GM18502 (cell line): ENCODE measurements around the gene P4HTM.
A peak's percentile ranks its signal among the peaks of the same experiment; 100 is the strongest.

Experiments
- ATAC-seq: cut with Tn5 transposase; IDR thresholded peaks from one replicate; pipeline ENCODE4 v1.9.1; 2021; ENCODE audit warnings: mild to moderate bottlenecking; ENCODE audit not compliant: unreplicated experiment, poor library complexity

Gene P4HTM, protein sequence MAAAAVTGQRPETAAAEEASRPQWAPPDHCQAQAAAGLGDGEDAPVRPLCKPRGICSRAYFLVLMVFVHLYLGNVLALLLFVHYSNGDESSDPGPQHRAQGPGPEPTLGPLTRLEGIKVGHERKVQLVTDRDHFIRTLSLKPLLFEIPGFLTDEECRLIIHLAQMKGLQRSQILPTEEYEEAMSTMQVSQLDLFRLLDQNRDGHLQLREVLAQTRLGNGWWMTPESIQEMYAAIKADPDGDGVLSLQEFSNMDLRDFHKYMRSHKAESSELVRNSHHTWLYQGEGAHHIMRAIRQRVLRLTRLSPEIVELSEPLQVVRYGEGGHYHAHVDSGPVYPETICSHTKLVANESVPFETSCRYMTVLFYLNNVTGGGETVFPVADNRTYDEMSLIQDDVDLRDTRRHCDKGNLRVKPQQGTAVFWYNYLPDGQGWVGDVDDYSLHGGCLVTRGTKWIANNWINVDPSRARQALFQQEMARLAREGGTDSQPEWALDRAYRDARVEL

DNA sequence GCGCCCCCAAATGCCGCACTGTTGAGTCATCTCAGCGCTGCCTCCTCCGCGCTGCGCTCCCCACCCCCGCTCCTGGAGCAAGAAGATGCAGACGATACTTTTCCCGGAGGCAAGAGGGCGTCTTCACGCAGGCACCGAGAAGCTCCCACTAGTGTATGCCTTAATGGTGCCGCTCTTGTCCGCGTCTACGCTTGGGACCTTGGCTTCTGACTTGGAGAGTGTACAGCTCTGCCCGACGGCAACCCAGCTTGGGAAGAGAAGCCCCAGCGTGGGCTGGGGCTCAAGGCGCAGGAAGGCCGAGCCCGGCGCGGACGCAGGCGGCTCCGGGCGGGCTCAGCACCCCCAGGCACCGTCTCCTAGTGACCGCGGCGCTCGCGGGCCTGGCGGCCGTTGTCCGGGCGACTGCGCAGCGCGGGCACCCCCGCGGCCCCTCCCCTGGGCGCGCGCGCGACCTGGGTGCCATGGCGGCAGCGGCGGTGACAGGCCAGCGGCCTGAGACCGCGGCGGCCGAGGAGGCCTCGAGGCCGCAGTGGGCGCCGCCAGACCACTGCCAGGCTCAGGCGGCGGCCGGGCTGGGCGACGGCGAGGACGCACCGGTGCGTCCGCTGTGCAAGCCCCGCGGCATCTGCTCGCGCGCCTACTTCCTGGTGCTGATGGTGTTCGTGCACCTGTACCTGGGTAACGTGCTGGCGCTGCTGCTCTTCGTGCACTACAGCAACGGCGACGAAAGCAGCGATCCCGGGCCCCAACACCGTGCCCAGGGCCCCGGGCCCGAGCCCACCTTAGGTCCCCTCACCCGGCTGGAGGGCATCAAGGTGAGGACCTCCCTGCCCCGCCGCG, at the start of gene P4HTM:
TSS of gene P4HTM (plus strand) at position 446 of the 840 bp plus-strand sequence. CDS start at position 462, 16 bp downstream.
- peak; percentile 56 for ATAC-seq

DNA sequence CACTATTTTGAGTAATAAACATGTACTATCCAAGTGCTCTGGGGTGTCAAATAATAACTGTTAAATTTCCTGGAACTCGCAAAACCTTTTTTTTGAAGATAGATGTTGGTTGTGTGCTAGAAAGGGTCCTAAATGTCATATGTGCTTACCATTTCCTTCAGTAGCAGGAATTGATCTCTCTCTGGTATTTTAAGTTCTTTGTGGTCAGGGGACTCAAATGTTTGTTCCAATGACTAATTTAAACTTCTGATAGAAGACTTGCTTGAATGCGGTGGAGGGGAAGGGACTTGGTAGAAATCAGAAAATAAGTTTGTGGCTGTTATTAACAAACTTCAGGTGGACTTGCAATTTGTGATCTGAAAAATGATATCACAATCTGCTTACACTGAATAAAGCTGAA, 44.6 kb upstream of the P4HTM start:
- ATAC-seq, result no peak

DNA sequence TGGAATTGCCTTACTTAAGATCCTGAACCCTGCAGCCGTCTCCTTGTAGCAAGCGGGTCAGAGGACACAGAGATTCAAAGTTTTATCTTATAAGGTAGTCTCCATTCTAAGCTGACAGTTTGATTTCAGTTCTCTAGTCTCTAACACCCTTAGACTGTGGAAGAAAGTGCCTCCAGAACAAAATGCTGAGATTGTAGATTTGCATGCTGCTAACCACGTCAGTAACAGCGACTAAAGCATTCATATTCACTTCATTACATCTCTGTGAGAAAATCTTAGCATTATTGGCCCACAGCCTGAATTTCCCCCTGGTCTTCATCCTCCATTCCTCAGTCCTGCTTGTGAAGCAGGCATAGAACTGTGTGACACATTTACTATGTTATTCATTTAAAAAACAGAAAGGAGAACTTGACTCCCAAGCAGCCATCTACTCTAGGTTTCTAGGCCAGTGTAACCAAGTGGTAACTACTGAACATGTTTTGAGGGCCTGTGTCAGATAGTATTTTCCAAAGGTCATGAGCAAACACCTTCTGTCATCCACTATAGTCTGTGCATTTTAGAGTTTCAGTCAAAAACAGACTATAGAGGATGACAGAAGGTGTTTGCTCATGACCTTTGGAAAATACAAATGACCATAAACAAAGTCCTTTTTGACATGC, 44.0 kb upstream of the P4HTM start:
- ATAC-seq, result no peak

DNA sequence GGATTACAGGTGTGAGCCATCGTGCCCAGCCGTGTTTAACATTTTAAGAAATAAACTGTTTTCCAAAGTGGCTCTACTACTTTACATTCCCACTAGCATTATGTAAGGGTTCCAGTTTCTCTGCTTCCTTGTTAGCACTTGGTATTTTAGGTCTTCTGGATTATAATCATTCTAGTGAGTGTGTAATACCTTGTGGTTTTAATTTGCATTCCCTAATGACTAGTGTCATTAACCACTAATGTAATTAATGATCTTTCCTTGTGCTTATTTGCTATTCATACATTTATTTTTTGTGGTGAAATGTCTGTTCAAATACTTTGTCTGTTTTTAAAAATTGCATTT, 40.7 kb upstream of the P4HTM start:
- ATAC-seq, result no peak

DNA sequence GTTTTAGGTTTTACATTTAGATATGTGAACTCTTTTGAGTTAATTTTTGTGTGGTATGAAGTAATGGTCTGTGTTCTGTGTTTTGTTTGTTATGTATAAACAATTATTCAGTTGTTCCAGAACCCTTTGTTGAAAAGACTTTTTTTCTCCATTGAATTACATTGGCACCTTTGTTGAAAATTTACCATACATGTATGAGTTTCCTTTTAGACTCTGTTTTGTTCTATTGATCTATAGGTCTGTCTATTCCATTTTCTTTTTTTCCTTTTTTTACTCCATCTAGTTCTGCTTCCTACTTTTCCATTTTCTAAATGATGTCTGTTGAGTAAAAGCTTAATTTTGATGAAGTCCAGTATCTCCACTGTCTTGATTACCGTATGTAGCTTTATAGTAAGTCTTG, 40.0 kb upstream of the P4HTM start:
- no peak for ATAC-seq

DNA sequence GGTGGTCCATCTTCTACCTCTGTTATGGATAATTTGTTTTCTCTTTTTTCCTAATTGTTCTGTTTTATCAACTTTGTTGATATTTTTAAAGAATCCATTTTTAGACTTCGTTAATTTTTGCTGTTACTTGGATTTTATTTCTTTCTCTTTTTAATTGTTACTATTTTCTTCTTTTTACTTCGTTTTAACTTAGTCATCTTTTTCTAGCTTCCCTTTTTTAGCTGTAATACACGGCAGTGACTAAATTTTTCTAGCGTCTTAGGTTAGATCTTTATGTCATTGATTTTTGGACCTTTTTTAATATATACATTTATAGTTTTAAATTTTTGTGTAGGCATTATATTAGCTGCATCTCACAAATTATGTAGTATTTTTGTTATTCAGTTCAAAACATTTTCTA, 38.3 kb upstream of the P4HTM start:
- ATAC-seq, result no peak

DNA sequence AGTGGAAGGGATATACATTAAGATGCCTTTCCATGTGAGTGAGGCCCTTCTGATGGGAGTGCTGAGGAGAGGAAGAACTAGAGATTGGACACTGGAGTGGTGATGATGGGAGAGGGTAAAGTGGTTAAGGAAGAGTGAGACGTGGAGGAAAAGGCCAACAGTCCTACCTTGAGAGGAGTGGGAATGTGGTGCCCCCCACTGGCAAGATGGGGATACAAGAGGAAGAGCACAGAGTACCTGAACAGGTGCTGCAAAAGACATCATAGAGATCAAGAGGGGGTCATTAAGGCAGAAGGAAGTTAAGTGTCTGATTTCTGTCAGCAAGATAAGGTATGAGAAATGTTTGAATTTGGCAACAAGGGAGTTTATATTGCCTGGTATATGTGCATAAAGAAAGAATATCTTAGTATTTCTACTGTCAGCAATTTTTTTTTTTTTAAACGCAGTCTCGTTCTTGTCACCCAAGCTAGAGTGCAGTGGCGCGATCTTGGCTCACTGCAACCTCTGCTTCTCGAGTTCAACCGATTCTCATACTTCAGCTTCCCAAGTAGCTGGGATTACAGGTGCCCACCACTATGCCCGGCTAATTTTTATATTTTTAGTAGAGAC, 37.4 kb upstream of the P4HTM start:
- no peak for ATAC-seq

DNA sequence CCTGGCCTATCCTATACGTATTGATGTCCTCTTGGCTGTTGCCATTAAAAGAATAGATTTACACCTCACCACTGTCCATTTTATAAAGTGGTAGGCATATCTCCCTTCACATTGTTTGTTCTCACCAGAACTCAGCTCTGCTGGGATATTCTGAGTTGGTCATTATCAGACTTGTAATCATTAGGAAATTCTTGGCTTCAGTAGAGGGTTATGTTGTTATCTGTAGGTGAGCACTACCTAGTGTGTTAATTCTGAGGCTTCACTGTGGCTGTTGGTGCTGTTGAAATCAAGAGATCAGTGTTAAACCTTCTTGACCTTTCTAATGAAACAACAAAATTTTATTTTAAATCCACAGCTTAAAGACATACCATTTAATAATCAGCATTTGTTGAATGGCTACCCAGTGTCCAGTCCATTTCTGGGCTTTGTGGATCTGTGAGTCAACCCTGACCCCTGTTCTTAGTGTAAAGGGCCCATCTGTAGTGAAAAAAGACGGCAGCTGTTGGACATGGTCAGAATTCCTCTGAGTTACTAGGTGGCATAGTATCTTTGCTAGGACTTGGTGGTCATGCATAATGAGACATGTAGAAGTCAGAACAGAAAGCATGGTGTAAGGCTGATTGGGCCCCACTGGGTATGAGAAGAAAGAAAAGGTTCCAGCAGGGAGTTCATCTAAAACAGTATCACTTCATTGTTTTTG, 32.9 kb upstream of the P4HTM start:
- no peak for ATAC-seq

DNA sequence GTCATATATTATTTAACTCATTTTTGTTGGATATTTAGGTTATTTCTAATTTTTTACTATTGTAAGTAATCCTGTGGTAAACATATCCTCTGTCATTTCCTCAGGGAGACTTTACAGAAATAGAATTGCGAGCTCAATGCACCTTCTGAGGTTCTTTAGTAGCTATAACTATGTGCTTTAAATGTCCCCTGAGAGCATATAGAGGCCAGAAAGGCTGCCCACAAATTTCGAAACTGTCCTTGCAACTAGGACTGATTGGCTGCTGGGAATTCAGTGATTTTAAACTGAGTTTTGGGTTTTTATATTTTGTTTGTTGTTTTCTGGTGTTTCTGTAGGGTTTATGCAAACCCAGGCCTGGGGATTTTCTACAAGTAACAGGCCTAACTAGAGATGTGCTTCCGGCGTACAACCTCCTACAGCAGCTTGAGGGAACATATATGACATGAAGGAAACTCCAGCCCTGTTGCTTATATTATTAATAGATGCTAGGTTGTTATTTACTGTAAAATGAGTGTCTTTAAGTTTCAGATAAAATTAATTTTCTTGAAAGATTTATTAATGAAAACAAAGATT, 29.1 kb upstream of the P4HTM start:
- ATAC-seq, result no peak

DNA sequence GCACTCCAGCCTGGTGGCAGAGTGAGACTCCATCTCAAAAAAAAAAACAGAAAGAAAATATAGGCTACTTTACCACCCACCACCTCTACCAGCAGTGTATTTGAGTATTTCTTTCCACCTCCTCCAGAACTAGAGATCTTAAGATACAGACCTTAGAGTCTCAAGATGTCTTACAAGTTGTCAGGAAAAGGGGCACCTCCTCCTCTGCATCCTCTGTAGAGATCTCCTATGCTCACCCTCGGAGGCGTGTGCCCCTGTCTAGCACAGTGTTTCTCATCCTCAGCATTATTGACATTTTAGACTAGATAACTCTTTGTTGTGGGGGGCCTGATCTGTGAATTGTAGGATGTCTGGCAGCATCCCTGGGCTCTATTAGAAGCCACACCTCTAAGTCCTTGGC, 27.7 kb upstream of the P4HTM start:
- no peak for ATAC-seq

DNA sequence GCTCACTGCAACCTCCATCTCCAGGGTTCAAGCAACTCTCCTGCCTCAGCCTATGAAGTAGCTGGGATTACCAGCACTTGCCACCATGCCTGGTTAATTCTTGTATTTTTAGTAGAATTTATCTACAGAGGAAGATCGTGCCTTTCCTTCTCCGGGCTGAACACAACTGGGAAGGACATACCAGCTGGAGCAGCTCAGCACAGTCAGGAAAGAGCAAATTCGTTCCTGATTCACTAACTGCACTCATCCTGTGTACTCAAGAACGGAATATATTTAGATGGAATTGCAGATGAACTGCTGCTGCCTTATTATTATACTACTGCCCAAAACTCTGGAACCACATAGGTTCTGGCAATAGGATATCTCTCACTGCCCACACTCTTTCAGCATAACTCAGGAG, 27.1 kb upstream of the P4HTM start:
- ATAC-seq, result no peak

DNA sequence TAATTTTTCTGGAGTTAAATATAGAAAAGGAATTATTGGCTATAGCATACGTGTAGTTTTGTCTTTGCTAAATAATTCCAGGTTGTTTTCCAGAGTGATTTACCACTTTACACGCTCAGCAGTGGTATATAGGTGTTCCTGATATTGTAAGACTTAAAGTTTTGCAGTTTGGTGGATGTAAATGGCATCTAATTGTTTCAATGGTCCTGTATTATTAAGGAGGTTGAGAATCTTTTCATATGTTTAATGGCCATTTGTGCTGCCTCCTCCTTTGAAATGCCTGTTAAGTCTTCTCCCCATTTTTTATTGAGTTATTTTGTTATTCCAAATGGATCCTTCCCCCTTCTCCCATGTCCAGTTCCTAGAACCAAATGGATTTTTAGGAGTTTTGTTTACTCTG, 26.4 kb upstream of the P4HTM start:
- no peak for ATAC-seq

DNA sequence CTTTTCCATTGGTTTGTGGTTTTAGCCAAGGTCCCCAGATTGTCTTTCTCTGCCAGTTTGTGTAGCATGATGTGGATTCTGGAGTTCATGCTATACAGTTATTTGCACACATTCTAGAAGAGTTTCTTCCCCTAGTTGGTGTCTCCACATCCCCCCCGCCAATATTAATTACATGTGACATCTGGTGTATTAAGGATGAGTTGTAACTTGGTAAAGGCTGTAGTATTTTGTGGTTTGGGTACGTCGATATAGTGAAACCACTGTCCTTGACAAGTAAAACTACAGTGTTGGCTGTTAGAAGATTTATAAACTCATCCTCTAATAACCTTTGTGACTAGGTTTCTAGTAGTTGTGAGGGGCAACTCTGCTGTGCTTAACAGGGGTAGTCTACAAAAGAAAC, 23.7 kb upstream of the P4HTM start:
- ATAC-seq, result no peak

DNA sequence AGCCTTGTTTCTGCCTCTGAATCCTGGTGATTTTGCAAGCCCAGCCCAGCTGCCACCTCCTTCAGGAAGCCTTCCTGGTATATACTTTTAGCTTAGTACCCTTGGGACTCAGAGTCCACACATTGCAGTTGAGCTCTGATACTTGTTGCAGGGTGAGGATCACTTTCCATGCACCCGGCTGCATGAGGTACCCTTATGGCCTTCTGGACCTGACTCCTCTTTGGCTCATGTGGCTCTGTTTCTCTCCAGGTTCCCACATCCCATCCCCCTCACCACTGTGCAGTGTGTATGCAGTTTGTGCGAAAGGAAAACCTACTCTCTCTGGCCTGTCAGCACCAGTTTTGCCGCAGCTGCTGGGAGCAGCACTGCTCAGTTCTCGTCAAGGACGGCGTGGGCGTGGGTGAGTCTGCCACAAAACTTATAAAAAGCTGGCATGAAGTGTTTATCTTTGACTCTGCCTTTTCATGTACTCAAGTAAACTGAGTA, 23.1 kb upstream of the P4HTM start:
- ATAC-seq, result no peak

DNA sequence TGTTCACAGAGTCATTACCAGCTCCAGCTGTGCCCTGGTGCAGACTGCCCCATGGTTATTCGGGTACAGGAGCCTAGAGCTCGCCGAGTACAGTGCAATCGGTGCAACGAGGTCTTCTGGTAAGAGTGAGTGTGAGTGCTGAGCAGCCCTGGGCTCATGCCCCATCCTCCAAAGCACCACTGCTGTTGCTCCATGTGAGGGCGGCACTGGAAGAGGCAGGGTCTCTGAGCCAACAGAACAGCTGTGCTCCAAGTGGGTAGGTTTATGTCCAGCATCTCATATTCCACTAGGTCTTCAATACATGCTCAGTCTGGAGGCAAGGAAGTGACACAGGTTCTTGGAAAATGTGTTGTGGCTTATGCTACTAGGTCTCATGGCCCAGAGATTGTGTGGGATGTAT, 19.5 kb upstream of the P4HTM start:
- no peak for ATAC-seq

DNA sequence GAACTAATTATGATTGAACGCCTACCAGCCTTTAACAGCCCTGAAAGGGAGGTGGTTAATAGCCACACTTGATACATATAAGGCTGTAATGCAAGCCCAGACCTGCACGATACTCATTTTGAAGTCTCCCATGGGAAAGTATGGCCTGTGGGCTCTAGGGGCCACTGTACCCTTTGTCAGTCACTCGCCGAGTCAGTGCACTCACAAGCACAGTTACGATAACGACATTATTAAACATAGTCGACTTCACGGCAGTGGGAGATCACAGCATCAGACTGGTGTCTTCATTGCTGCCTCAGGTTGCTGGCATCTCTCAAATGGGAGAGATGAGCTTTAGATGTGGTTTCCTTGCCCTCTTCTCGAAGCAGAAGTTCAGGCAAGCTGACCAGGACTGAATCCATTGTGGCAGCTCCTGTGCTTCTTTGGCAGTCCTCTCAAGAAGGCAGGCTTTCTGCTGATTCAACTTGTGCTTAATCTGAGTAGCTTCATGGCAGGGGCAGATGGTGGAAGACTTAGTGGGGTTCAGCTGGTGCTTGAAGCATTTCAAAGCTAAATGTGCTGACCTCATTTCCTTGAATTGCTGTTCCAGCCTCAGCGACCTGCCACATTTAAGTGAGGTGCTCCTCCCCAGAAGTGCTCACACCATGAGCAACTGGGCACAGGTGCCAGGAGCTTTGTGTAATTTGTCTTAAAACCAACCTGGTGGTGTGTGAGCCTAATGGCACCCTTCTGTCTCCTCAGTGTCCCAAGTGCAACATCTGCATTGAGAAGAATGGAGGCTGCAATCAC, 15.8 kb upstream of the P4HTM start:
- no peak for ATAC-seq

DNA sequence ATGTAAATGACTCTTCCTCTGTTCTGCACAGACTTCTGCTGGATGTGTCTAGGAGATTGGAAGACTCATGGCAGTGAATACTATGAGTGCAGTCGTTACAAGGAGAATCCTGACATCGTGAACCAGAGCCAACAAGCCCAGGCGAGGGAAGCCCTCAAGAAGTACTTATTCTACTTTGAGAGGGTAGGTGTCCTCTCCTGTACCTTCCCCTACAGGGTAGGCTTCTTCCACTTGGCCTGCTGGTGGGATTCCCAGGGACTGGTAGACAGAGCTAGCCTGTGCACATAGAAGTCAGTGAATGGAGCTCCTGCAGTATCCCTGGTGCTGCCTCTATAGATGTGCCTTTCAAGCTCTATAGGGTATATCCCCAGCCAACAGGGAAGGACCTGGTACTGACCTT, 10.6 kb upstream of the P4HTM start:
- ATAC-seq, result no peak

DNA sequence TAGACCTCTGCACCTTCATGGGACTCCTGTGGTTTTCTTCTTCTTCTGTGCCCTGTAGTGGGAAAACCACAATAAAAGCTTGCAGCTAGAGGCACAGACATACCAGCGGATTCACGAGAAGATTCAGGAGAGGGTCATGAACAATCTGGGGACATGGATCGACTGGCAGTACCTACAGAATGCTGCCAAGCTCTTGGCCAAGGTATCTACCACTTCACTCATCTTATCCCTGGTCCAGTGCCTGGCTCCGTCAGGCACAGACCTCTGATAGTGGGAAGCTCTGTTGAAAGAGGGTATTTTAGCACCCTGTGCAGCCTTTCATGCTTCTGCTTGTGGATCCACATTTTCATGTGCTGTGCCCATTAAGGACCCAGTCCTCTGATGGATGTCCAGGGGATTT, 9.7 kb upstream of the P4HTM start:
- no peak for ATAC-seq

DNA sequence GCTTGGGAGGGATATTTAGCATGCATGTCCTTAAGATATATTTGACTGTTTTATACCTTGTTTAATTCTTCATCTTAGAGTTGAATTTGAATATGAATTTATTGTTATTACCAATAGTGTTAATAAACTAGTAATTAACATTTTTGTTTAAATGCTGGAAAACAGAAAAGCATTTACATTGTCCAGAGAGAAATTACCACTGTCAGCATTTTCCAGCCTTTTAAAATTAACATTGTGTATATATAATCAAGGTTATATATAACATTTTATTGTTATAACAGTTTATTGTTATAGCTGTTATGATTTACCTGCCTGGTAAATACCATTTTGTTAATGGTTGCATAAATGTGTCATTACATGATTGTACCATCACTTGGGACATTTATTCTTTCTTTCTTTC, 8.0 kb upstream of the P4HTM start:
- no peak for ATAC-seq
